HG03097 (cell line): ENCODE results near the gene RARS2.
"Not testable (repeated sequence)": the region's sequence is repeated elsewhere in the genome, so short reads cannot be mapped to it uniquely, and the experiment has no call there.

Source experiments
- ATAC-seq: cut with Tn5 transposase; IDR thresholded peaks from one replicate; pipeline ENCODE4 v1.9.1; 2021; ENCODE audit not compliant: unreplicated experiment, low FRiP score

The RARS2 gene

DNA sequence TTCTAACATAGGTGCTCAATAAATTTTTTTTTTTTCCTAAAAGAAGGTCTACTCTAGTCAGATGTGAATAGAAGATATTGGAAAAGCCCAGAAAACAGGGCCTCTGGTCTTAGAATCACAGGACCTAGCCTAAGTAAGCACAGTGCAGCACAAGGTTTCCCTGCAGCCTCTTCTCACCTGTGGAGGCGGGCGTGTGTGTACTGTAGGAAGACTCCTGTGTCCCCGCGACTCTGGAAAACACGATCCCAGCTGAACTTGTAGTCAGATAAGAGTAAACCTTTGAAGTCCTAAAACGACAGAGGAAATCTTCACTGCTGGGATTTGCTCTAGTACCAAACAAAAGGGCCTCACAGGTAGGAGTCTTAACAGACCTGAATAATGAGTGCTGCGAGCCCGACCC, 71.3 kb downstream of the RARS2 start:
- no peak for ATAC-seq

DNA sequence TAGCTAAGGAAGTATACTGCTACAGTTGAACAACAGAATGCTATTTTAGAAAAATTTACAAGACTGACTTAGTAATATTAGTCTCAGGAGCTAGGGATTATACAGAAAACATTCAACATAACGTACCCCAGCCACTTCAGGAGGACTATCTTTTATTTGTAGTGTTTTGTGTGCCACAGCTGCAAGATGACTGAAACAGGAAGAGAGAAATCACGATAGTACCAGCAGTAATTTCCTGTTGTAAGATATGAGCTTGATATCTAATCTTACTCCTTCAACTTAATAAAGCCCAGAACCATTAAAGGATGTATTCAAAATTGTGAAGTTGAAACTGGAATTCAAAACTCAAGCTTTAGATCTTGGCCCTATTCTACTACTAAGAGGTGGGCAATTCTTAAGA, 75.0 kb downstream of the RARS2 start:
- ATAC-seq = no peak

DNA sequence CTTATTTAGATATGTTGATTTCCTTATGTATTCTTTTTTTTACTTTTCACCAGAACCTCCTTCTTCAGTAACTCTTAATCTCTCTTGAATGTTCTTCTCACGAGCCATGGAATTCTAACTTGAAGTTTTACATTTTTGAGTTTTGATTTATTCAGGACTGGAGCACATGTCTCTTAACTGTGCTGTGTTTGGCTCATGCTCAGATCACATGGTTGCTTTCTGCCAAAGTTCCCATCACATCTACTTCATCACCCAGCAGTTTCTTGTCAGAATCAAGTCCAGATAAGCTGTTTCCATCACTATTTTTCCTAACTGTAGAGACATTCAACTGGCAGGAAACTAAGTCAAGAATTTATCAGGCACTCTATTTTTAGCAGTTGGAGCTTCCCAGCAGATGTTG, 85.3 kb downstream of the RARS2 start:
- ATAC-seq = no peak

DNA sequence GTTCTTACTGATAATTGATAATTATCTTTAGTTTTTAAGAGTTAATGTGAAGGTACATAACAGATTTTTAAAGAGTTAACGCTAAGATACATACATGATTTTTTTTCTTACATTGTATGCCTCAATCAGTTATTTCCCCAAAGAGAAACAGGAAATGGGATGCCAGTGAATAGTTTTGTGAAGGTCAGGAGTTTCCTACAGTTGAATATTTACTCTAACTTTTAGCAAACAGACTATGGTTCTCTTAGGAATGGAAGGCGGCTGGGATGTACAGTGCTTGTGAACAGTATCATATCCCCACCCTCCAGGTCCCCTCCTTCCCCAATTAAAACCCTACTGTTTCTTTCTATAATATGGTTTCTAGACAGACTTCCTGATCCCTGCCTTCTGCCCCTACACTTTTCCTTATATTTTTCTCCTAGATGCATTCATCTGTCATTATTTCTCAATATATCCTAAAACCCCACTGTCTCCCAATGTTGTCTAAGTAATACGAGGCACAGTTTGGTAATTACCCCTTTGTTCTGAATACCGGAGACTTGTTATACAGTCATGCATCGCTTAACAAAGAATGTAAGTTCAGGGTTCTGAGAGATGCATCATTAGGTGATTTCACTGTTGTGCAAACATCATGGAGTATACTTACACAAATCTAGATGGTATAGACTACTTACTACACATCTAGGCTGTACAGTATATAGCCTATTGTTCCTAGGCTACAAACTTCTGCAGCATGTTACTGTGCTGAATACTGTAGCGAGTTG, 87.8 kb downstream of the RARS2 start:
- no peak for ATAC-seq

DNA sequence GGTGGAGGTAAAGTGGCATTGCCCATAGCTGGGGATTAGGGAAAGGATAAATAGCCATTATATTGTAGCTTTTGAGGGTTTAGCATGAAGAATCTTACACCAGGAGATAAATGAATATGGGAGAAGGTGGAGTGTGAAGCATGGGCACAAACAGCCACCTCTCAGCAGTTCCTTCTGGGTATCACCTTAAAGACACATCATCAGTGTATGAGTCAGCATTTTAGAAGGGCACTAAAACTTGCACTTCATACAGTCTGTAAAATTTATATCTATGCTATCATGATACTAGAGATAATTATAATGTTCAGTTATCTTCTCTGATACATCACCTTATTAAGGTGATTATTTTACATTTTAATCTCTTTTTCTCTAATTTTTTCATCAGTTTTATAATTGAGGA, 91.7 kb downstream of the RARS2 start:
- ATAC-seq = no peak

DNA sequence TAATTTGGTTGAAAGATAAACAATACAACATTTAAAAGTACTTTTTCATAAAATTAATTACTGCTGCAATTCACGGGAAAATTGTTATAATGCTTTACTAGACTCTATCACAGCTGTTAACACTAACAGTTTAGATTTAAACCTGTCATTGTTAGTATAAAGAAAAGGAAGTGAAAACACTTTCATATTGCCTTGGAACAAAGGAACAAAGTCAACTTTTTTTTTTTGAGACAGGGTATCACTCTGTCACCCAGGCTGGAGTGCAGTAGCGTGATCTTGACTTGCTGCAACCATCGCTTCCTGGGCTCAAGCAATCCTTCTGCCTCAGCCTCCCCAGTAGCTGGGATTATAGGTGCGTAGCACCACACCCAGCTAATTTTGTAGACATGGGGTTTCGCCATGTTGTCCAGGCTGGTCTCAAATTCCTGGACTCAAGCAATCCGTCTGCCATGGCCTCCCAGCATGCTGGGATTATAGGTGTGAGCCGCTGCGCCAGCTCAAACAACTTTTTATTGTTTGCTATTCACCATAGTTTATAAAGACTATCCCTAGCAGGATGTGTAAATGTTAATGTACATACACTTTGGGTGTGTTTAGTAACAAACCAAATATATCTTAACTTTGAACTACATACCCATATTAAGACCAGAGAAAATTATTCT, 94.9 kb downstream of the RARS2 start:
- ATAC-seq = peak; percentile 68

DNA sequence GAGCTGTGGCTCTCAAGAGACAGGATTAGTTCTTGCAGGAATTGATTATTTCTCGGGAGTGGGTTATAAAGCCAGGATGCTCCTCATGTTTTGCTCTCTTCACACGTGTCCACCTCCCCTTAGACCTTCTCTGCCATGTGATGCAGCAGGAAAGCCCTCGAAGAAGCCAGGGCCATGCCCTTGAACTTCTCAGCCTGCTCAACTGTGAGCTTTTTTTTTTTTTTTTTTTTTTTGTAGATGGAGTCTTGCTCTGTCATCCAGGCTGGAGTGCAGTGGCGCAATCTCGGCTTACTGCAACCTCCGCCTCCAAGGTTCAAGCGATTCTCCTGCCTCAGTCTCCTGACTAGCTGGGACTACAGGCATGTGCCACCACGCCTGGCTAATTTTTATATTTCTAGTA, 100.5 kb downstream of the RARS2 start:
- not testable (repeated sequence) for ATAC-seq

DNA sequence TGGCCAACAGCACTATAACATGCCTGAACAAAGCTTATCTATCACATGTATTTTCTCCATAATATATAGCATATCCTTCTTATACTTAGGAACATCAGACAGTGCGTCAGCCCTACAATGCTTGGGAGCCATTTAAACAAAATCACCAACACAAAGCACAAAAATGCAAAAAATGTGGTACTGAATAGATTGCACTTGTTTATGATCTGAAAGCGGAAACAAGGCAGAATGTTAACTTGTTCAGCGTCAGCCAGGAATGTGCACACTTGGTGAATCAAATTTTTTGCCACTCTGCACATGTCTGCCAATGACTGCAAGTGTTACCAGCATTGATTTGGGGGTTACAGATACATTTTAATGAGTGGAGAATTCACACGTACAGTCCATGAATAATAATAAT, 102.2 kb downstream of the RARS2 start:
- no peak for ATAC-seq

DNA sequence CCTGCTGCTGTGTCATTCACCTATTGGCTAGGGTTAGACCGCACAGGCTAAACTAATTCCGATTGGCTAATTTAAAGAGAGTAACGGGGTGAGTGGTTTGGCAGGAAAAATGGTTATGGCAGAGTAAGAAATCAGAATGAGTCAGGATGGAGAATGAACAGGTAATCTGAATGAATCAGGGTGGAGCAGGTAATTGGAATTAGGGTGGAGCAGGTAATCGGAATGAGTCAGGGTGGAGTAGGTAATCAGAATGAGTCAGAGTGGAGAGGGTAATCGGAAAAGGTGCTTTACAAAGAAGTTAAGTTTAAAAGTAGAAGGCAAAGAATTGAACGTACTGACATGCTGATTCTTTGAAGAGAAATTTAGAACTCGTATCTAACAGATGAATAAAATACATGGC, 105.3 kb downstream of the RARS2 start:
- no peak for ATAC-seq

DNA sequence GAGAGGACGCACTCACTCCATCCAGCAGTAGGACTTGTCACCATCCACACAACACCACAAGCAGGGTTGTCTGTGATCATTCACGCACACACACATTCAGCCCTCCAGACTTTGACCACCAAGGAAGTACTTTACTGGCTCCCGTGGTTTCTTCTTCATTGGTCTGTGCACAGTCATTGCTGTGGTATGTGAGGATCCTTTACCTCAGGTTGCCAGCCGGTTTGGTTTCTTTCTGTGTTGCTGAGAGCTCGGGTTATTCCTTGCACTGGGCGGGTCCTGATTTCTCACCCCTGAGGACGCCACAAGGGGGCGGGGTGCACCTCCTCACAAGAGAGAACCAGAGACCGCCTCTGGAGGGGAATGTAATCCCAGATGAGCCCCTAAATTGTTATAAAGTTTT, 105.9 kb downstream of the RARS2 start:
- no peak for ATAC-seq

DNA sequence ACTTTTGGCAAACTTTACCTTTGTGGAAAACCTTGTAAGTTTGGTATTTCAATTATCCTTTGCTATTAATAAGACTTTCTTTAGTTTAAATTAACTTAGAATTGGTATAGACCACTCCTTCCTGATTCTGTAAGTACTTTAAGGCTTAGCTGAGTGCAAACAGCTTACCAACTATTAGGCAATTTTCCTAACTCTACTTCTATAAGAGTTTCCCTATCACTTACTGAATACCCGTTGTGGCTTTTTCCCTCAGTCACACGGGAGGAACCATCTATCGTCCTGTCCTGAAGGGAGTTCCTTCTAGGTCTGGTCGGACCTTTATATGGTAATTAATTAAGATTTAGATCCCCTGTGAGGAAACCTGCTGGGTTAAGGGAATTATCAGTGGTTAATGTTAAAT, 107.4 kb downstream of the RARS2 start:
- no peak for ATAC-seq

DNA sequence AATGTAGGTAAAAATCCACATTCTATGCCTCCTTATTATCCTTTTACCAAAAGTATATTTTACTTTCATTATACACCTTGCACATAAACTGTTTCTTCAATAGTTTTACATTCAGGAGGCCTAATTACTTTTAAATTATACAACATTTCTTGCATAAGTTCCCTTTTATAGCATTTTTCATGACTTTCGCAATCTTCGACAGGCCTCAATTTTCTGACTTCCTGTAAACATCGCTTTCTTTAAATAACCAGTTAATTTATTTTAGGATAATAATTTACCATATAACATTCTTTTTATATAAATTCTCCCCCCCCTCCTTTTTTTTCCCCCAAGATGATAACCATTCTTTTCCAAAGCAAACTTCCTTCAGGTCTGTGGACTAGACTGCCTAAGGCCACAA, 107.9 kb downstream of the RARS2 start:
- ATAC-seq = no peak

DNA sequence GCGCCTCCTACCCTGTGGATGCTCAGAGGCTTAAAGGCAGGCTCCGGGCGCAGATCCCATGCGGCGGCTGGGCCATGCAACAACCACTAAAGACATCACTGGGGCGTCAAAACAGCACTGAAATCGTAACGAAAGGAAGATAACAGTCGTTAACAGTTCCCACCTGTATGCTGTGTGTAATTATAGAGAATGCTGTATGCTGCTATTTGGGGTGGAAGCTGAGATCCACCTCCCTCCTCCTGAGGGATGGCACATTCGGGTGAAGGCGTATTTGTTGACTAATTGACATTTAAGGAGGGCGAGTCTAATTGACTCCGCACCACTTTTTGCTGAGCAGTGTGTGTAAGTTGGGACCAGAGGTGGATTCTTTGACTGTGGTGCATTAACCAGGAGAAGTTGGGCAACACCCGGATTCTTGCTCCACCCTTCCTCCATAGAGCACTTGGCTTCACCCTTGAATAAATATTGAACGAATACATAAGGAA, 116.3 kb downstream of the RARS2 start:
- ATAC-seq = peak; percentile 52

DNA sequence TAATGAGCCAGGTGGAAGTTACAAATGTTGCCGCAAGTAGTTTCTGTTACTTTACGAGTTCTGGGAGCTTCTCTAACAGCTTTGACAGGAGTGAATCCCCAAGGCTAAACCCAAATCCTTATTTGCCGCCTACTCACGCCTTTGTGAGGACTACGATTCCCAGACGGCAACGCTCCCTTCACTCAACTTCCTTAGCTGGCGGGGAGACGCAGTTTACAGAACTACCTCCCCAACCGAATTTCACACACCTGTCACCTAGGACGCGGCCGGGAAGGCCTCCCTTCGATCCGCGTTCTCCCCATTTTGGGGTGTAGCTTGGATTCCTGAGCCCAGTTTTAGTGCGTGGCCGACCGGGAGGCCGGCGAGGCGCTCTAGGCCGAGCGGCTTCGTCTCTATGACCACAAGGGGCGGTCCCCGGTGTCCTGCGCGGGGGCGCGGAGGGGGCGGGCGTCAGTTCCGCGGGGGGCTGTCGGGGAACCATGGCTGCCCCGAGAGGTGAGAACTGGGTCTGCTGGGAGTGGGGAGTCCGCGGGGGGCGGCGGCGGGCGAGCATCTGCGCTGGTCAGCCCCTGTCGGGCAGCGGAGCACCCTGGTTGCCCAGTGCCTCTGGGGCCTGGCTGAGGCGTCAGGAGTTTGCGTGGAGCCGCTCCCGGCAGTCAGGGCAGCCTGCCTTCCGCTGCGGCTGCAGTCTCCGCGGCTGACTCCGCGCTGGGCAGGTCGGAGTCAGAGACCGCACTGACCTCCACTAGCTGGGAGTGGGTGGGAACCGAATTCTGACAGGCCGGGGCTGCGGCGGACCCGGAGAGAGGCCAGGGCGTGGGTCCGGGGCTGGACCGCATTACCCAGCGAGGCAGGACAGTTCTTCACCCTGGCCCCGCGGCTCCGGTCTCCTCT, 117.0 kb downstream of the RARS2 start, which contains the start of gene SLC35A1:
Gene SLC35A1, plus strand, starts transcription at position 450 of the 894 bp plus-strand sequence. Its CDS starts 30 bp downstream, at position 480.
- peak; percentile 96 for ATAC-seq

DNA sequence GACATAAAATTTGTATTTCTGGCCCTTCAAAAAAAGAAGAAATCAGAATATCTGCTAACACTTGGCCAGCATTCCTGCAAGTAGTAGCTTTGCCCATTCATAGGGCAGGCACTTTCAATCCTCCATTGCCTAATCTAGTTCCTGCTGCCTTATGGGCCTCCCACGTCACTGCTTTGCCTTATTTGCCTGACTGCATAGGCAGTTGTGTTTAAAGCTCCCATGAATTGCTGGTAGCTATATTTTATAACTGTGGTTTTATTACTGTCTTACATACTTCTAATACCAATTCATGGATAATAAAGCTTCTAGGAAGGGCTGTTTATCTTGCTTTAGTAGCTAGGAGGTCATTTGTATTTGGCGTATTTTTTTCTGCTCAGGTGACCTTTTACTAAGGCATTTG, 124.7 kb downstream of the RARS2 start:
- no peak for ATAC-seq
